GM12878 (cell line): Measurements from ENCODE around the gene UBE2F. TPM values are rescaled to one million over a fixed set of nuclear protein-coding genes. Genes with fewer than 3 reads are reported as not detected.

ENCODE experiments used
- ATAC-seq: fragments of 200-7000 bp; cut with Tn5 transposase; 3 replicates; pipeline ENCODE4 v1.9.1; 2020; ENCODE audit warnings: mild to moderate bottlenecking, moderate library complexity
- BruUV-seq: library from RNA; stranded (reverse); fragments of 400-500 nt; replicated peaks from 2 replicates; lab custom pipeline; 2021; lab: Mats Ljungman, UMichigan
- CTCF ChIA-PET: fragments of 300-600 bp; sonication (Branson Sonifier 250); formaldehyde crosslinking; extraction: SDS; loops from one replicate; lab custom pipeline; 2021; ENCODE audit warnings: inconsistent platforms; lab: Yijun Ruan, JAX
- POLR2A ChIA-PET: fragments of 350-600 bp; formaldehyde crosslinking; extraction: SDS; loops from one replicate; lab custom pipeline; 2021; ENCODE audit warnings: inconsistent platforms; lab: Charles Lee
- RAD21 ChIA-PET: fragments of 300-600 bp; sonication (Branson Sonifier 250); formaldehyde crosslinking; loops from one replicate; lab custom pipeline; 2023; ENCODE audit warnings: antibody characterized with exemption; ENCODE audit not compliant: unreplicated experiment; lab: Charles Lee
- SMC1A ChIA-PET: fragments of 300-600 bp; sonication (Branson Sonifier 250); formaldehyde crosslinking; loops from one replicate; lab custom pipeline; 2023; ENCODE audit not compliant: unreplicated experiment, uncharacterized antibody; lab: Charles Lee
- DNase-seq: peaks from one replicate; pipeline ENCODE4 v3.0.0-alpha.2; 2011; ENCODE audit warnings: low read depth, low spot score
- FAIRE-seq: peaks from 3 replicates; lab custom pipeline; 2011; peaks lifted over from hg19 to GRCh38; lab: Jason Lieb, UNC
- H2AFZ ChIP-seq: 2 replicates; pipeline ENCODE4 v1.6.0; 2011; ENCODE audit warnings: low read depth, low read length, control low read depth; ENCODE audit not compliant: control insufficient read depth
- H3K27ac ChIP-seq: 2 replicates; pipeline ENCODE4 v1.5.1; 2011; ENCODE audit warnings: control low read depth; ENCODE audit not compliant: control insufficient read depth, insufficient read depth
- H3K27me3 ChIP-seq, 2 experiments: replicated peaks in 1 of 2; 2 replicates each; pipeline versions ENCODE4 v1.6.0 to v1.6.1; 2011; ENCODE audit warnings: low read length in 1 of 2; ENCODE audit not compliant: control insufficient read depth in 2 of 2, insufficient read depth in 2 of 2
- H3K36me3 ChIP-seq, 2 experiments: 2 replicates each; pipeline ENCODE4 v1.5.1; 2011; ENCODE audit warnings: low read length in 1 of 2; ENCODE audit not compliant: control insufficient read depth in 2 of 2, insufficient read depth in 2 of 2
- H3K4me1 ChIP-seq: 2 replicates; pipeline ENCODE4 v1.6.1; 2011; ENCODE audit warnings: mild to moderate bottlenecking, low read length, moderate library complexity, mixed read lengths; ENCODE audit not compliant: control insufficient read depth, insufficient read depth
- H3K4me2 ChIP-seq: 2 replicates; pipeline ENCODE4 v1.6.0; 2011; ENCODE audit warnings: control low read depth; ENCODE audit not compliant: control insufficient read depth, insufficient read depth
- H3K4me3 ChIP-seq: fragments of 200-600 bp; sonication (generic); 2 replicates; pipeline ENCODE4 v1.5.1; 2016
- H3K79me2 ChIP-seq: 2 replicates; pipeline ENCODE4 v1.6.0; 2011; ENCODE audit warnings: low read length; ENCODE audit not compliant: control insufficient read depth, insufficient read depth
- H3K9ac ChIP-seq: 2 replicates; pipeline ENCODE4 v1.8.0; 2011; ENCODE audit warnings: low read length, control low read depth, mixed read lengths; ENCODE audit not compliant: control insufficient read depth, insufficient read depth
- H3K9me3 ChIP-seq: replicated peaks from 3 replicates; pipeline ENCODE4 v1.5.1; 2011; ENCODE audit warnings: mild to moderate bottlenecking, low read length; ENCODE audit not compliant: control insufficient read depth, insufficient read depth
- H4K20me1 ChIP-seq: 2 replicates; pipeline ENCODE4 v1.6.0; 2011; ENCODE audit not compliant: control insufficient read depth, insufficient read depth
- ASH2L ChIP-seq: fragments of 300-600, 200-600 bp; sonication (generic); IDR thresholded peaks from 2 replicates; pipeline ENCODE4 v1.6.1; 2017; ENCODE audit warnings: low read depth, mild to moderate bottlenecking, borderline replicate concordance
- CBX5 ChIP-seq: sonication (generic); IDR thresholded peaks from 2 replicates; pipeline ENCODE4 v1.6.1; 2016; ENCODE audit warnings: low read depth, moderate library complexity, mild to moderate bottlenecking, inconsistent platforms
- CHD1 ChIP-seq: IDR thresholded peaks from 2 replicates; pipeline ENCODE4 v1.6.1; 2012; ENCODE audit warnings: low read depth, low read length, improper control_type of control experiment
- ESRRA ChIP-seq: IDR thresholded peaks from 2 replicates; pipeline ENCODE4 v1.6.1; 2012; ENCODE audit warnings: mild to moderate bottlenecking, low read length, improper control_type of control experiment
- MLLT1 ChIP-seq: fragments of 450-650 bp; IDR thresholded peaks from 2 replicates; pipeline ENCODE4 v1.6.1; 2016; ENCODE audit warnings: mild to moderate bottlenecking
- NBN ChIP-seq: fragments of 450-650 bp; IDR thresholded peaks from 2 replicates; pipeline ENCODE4 v1.6.1; 2016
- NFIC ChIP-seq: IDR thresholded peaks from 2 replicates; pipeline ENCODE4 v1.6.1; 2012; ENCODE audit warnings: low read depth, mild to moderate bottlenecking, inconsistent platforms, low read length, moderate library complexity
- NR2C2 ChIP-seq: IDR thresholded peaks from 2 replicates; pipeline ENCODE4 v1.6.1; 2011; ENCODE audit warnings: borderline replicate concordance, low read depth; ENCODE audit not compliant: control insufficient read depth, insufficient read length
- POLR2AphosphoS5 ChIP-seq: IDR thresholded peaks from 2 replicates; pipeline ENCODE4 v1.6.1; 2011; ENCODE audit warnings: mild to moderate bottlenecking, low read length, inconsistent platforms
- RELA ChIP-seq: fragments of 450-650 bp; IDR thresholded peaks from 2 replicates; pipeline ENCODE4 v1.8.0; 2014; ENCODE audit warnings: borderline replicate concordance; ENCODE audit not compliant: partially characterized antibody
- SUZ12 ChIP-seq: fragments of 200-600 bp; sonication (generic); IDR thresholded peaks from one replicate; pipeline ENCODE4 v1.6.1; 2018; ENCODE audit warnings: antibody characterized with exemption, mild to moderate bottlenecking; ENCODE audit not compliant: unreplicated experiment
- YY1 ChIP-seq: IDR thresholded peaks from 2 replicates; pipeline ENCODE4 v1.6.1; 2011; ENCODE audit warnings: low read depth, mild to moderate bottlenecking, low read length
- ZNF24 ChIP-seq: fragments of 450-650 bp; IDR thresholded peaks from 2 replicates; pipeline ENCODE4 v1.6.1; 2017; ENCODE audit warnings: antibody characterized with exemption, mild to moderate bottlenecking
- WGBS: methylation state at CpG from one replicate; pipeline ENCODE4 v1.1.6; 2016; ENCODE audit warnings: low lambda C conversion rate; ENCODE audit not compliant: insufficient replicate concordance, insufficient coverage; ENCODE audit errors: missing lambda C conversion rate; 5-methylcytosine and 5-hydroxymethylcytosine counted together
- in situ Hi-C: fragments of 300-500 bp; cut with MboI; formaldehyde crosslinking; loops from 9 replicates; pipeline ENCODE4 v1.14.3; 2018; ENCODE audit warnings: mixed read lengths
- intact Hi-C: fragments of 100-400 bp; cut with micrococcal nuclease; formaldehyde crosslinking; loops from one replicate; pipeline ENCODE4 v1.14.2; 2022; ENCODE audit not compliant: unreplicated experiment
- polyA plus RNA-seq, 11 experiments: library from polyadenylated mRNA; depleted of rRNA in 4 of 11; unstranded in 6 of 11; stranded (reverse) in 5 of 11; fragments of >200 nt; fragmentation: Nextera tagmentation in 4 of 11; fragmentation: Illumina TruSeq in 1 of 11; extraction: Ambion mirVana in 4 of 11; extraction: Trizol in 1 of 11; gene quantifications; 1 replicate in 1 of 11; 2 replicates in 10 of 11; pipeline versions ENCODE4 v1.2.1 to v1.2.3, GENCODE V29; 2011 to 2016; ENCODE audit warnings: inconsistent platforms in 2 of 11, missing spikeins in 2 of 11, low read depth in 1 of 11
- total RNA-seq, 4 experiments: library from RNA; depleted of rRNA in 3 of 4; stranded (reverse); fragments of >200 nt in 3 of 4; fragmentation: Illumina TruSeq in 1 of 4; extraction: Trizol in 1 of 4; gene quantifications; 2 replicates each; pipeline versions ENCODE4 v1.2.1 to v1.2.3, GENCODE V29; 2013 to 2021
- TF ChIP-seq, protein P1 (sequence below): fragments of 450-650 bp; IDR thresholded peaks from 2 replicates; pipeline ENCODE4 v1.6.1; 2017; ENCODE audit warnings: borderline replicate concordance

UBE2F gene
- total and polyA plus RNA-seq, 10 of the 15 experiments (the other 5 are each of a cell fraction or from before 2014, with no cell fraction given): 12.3 to 64.4 (median 31.5) TPM

DNA sequence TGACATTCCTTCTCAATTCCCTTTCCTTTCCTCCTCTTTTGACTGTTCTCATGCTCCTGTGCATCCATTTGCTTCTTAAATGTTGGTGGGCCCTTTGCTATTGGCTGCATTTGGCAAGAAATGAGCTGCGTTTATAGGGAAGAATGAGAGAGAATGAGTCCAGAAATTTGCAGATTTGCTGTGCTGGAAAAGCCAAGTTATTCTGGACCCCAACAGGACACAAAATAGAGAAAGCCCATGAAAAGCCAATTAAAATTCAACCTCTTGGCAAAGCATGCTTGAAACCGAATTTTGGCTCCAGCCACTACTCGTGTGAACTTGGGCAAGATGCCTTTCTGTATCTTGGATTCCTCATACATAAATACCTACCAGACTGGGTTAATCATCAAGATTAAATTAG, 92.7 kb downstream of the UBE2F start:
- in situ Hi-C loops: no loop called here
- RAD21 ChIA-PET: no interaction called here
- TSS peak; percentile 93 for BruUV-seq

GRCh38 chr2:238060096-238060541, 93.3 kb downstream of the UBE2F start:
- peaks cover 31% of the 10 kb centered on the region for H3K79me2 ChIP-seq
- peak overlapping the region; percentile 94 for H3K9ac ChIP-seq
- peak overlapping the region; percentile 76 for H3K27ac ChIP-seq
- intact Hi-C loops: loop anchor here (5.0 to 10.0 kb wide), 3 partner anchors 47 to 365 kb away; partner anchors contain the start of gene UBE2F
- BruUV-seq: no TSS peak
- WGBS: 1% methylated on average over 18 of the region's 18 CpGs
- FAIRE-seq (peak; percentile 44), ATAC-seq (no peak), DNase-seq (no peak)
- no peaks in the 10 kb centered on the region for H4K20me1 ChIP-seq
- RAD21 ChIA-PET: interaction anchor here (1.0 kb wide), 4 partner anchors 9 to 62 kb away, joined by 3 to 7 read pairs (median 5); no protein-coding TSS in a partner anchor
- no peaks in the 10 kb centered on the region for H3K27me3 ChIP-seq
- SMC1A ChIA-PET: interaction anchor here (0.5 to 2.4 kb wide), 4 partner anchors 49 to 293 kb away, joined by 3 to 13 read pairs (median 5); no protein-coding TSS in a partner anchor
- H3K36me3 ChIP-seq: peaks cover 0 to 8% of the 10 kb centered on the region in 2 experiments; a peak in 1 of 4 replicates
- H3K4me3 ChIP-seq: peak overlapping the region; percentile 96
- no peaks in the 10 kb centered on the region for H3K9me3 ChIP-seq
- H2AFZ ChIP-seq: peak overlapping the region; percentile 87
- no peaks in the 10 kb centered on the region; the same call in none of the 2 replicates for H3K4me1 ChIP-seq
- in situ Hi-C loops: no loop called here
- H3K4me2 ChIP-seq: peak overlapping the region; percentile 98
- CTCF ChIA-PET: interaction anchor here (0.8 to 1.2 kb wide), 3 partner anchors 88 to 91 kb away, joined by 3 to 4 read pairs (median 3); no protein-coding TSS in a partner anchor
- POLR2A ChIA-PET: interaction anchor here (1.0 to 1.5 kb wide), 2 partner anchors 15 to 62 kb away, joined by 3 to 4 read pairs; no protein-coding TSS in a partner anchor
- TF ChIP-seq POLR2AphosphoS5: 0 out of 2 replicates have a peak, but pooled peaks have one; percentile 2
- no peak for TF ChIP-seq ESRRA
- 0 out of 2 replicates have a peak, but pooled peaks have one; percentile 45 for TF ChIP-seq MLLT1
- no peak for TF ChIP-seq CBX5
- no peak; the same call in 1 of the 2 replicates for TF ChIP-seq CHD1
- TF ChIP-seq NR2C2: no peak
- no peak for TF ChIP-seq YY1
- TF ChIP-seq ASH2L: no peak
- TF ChIP-seq, protein P1, sequence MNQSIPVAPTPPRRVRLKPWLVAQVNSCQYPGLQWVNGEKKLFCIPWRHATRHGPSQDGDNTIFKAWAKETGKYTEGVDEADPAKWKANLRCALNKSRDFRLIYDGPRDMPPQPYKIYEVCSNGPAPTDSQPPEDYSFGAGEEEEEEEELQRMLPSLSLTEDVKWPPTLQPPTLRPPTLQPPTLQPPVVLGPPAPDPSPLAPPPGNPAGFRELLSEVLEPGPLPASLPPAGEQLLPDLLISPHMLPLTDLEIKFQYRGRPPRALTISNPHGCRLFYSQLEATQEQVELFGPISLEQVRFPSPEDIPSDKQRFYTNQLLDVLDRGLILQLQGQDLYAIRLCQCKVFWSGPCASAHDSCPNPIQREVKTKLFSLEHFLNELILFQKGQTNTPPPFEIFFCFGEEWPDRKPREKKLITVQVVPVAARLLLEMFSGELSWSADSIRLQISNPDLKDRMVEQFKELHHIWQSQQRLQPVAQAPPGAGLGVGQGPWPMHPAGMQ: 0 out of 2 replicates have a peak, but pooled peaks have one; percentile 21
- no peak for TF ChIP-seq ZNF24
- 0 out of 2 replicates have a peak, but pooled peaks have one; percentile 56 for TF ChIP-seq NBN
- no peak for TF ChIP-seq SUZ12

More for the DNA sequence above, 92.7 kb downstream of the UBE2F start:
- POLR2A ChIA-PET: no interaction called here
- peaks cover 0 to 4% of the 10 kb centered on the region in 2 experiments; a peak in 1 of 4 replicates for H3K36me3 ChIP-seq
- 96% methylated on average over 3 of the region's 3 CpGs for WGBS
- TF ChIP-seq RELA: no peak
- no peak for TF ChIP-seq NFIC
- TF ChIP-seq, all 136 proteins: peak for 0
- no peaks in the 10 kb centered on the region for H4K20me1 ChIP-seq
- H3K79me2 ChIP-seq: peaks cover 31% of the 10 kb centered on the region
- H3K9ac ChIP-seq: no peak overlapping the region; the same call in 1 of the 2 replicates
- FAIRE-seq: no peak
- ChIA-PET SMC1A (interaction anchor here (0.6 to 0.7 kb wide), 2 partner anchors 99 to 385 kb away, joined by 3 read pairs; no protein-coding TSS in a partner anchor), CTCF (no interaction called here)
- no peaks in the 10 kb centered on the region; the same call in none of the 2 replicates for H3K4me1 ChIP-seq
- no peak for DNase-seq
- intact Hi-C loops: no loop called here
- no peak overlapping the region for H2AFZ ChIP-seq
- no peak overlapping the region for H3K27ac ChIP-seq
- H3K9me3 ChIP-seq: no peaks in the 10 kb centered on the region
- no peak overlapping the region; the same call in 1 of the 2 replicates for H3K4me3 ChIP-seq
- H3K27me3 ChIP-seq: no peaks in the 10 kb centered on the region
- ATAC-seq: no peak
- peak overlapping the region; percentile 98 for H3K4me2 ChIP-seq
